ENCODE data around the gene TBPL1. TPM values are rescaled to one million over a fixed set of nuclear protein-coding genes. Genes with fewer than 3 reads are reported as not detected.

Gene TBPL1
- total RNA-seq, 4 donors from 2014 or later: 4.5 to 8.0 (median 6.0) TPM

- TF ChIP-seq CTCF (IDR thresholded peaks at IDR 0.05; ENCODE audit: low read depth): no peak
These were observed 86.1 kb downstream of the TBPL1 start for GRCh38 chr6:134039116-134039515.

Small RNAs within 50 kb of the gene (small RNA-seq; reads per million reads assigned to genes)
- not detected for gene AL449363.1

Other genes with a start within 250 kb of the TBPL1 start
- gene TCF21, start 64.1 kb upstream of the TBPL1 start, total RNA-seq: under 1 TPM; 0.17 to 0.49 (median 0.31) TPM
- gene SLC2A12, start 99.4 kb downstream of the TBPL1 start, total RNA-seq: under 1 TPM in 3 of 4 donors, not detected in 1; 0.19 to 0.34 (median 0.22) TPM